ENCODE measurements around the gene DDN. TPM values are rescaled to one million over a fixed set of nuclear protein-coding genes. Genes with fewer than 3 reads are reported as not detected.
A peak's percentile ranks its signal among the peaks of the same experiment; 100 is the strongest.

Gene DDN
- total RNA-seq, 1 donor: under 0.01 TPM

GRCh38 chr12:48993787-48994186 lies 5.4 kb downstream of the DDN start:
- no peak overlapping the region for H3K4me3 ChIP-seq (ENCODE audit: low read depth, low read length)
- TF ChIP-seq CTCF (IDR thresholded peaks at IDR 0.05; ENCODE audit: insufficient read depth, low read depth, low read length): no peak
- DNase-seq (ENCODE audit: low read depth): no peak

- no peak for DNase-seq (ENCODE audit: low read depth)
- H3K4me3 ChIP-seq (ENCODE audit: low read depth, low read length): no peak overlapping the region
- no peak for TF ChIP-seq CTCF (IDR thresholded peaks at IDR 0.05; ENCODE audit: insufficient read depth, low read depth, low read length)
These were observed 7.7 kb downstream of the DDN start for GRCh38 chr12:48991247-48992050.

GRCh38 chr12:48990552-48990951 lies 8.6 kb downstream of the DDN start:
- H3K4me3 ChIP-seq (ENCODE audit: low read depth, low read length): no peak overlapping the region
- no peak for TF ChIP-seq CTCF (IDR thresholded peaks at IDR 0.05; ENCODE audit: insufficient read depth, low read depth, low read length)
- no peak for DNase-seq (ENCODE audit: low read depth)

GRCh38 chr12:48988030-48988649 lies 11.0 kb downstream of the DDN start:
- no peak overlapping the region for H3K4me3 ChIP-seq (ENCODE audit: low read depth, low read length)
- peak; percentile 88 for TF ChIP-seq CTCF (IDR thresholded peaks at IDR 0.05; ENCODE audit: insufficient read depth, low read depth, low read length)
- peak; percentile 56 for DNase-seq (ENCODE audit: low read depth)

- no peak for TF ChIP-seq CTCF (IDR thresholded peaks at IDR 0.05; ENCODE audit: insufficient read depth, low read depth, low read length)
- H3K4me3 ChIP-seq (ENCODE audit: low read depth, low read length): no peak overlapping the region
- DNase-seq (ENCODE audit: low read depth): no peak
These were observed 12.4 kb downstream of the DDN start for GRCh38 chr12:48986720-48987291.

GRCh38 chr12:48985901-48986300 lies 13.3 kb downstream of the DDN start:
- no peak for DNase-seq (ENCODE audit: low read depth)
- no peak overlapping the region for H3K4me3 ChIP-seq (ENCODE audit: low read depth, low read length)
- TF ChIP-seq CTCF (IDR thresholded peaks at IDR 0.05; ENCODE audit: insufficient read depth, low read depth, low read length): no peak

Data from fibroblast of villous mesenchyme (primary cell).